ENCODE data around the gene NR1I3.

Gene NR1I3

GRCh38 chr1:161266202-161266601 is 28.2 kb upstream of the NR1I3 start:
- Histone ChIP-seq H3K4me1 (ENCODE audit: control insufficient read depth, insufficient read depth, low read length) (peaks cover 4% of the 10 kb centered on the region; the same call in 1 of the 2 replicates), H3K36me3 (ENCODE audit: control insufficient read depth in 2 of 2, insufficient read depth in 1 of 2, low read length in 2 of 2) (no peaks in the 10 kb centered on the region), H3K9me3 (ENCODE audit: control insufficient read depth, insufficient read depth, low read depth, low read length) (no peaks in the 10 kb centered on the region), H3K27ac (ENCODE audit: extremely low read depth, low read depth, low read length) (no peak overlapping the region), H3K4me3 (ENCODE audit: low read depth, low read length) (no peak overlapping the region)
- ChIA-PET POLR2A (no interaction called here), CTCF (interaction anchor here (0.6 to 2.8 kb wide), 3 partner anchors 24 to 502 kb away, joined by 3 to 12 read pairs (median 3); no protein-coding TSS in a partner anchor)
- no peak for TF ChIP-seq ZBTB49 (tag by site-specific recombination; IDR thresholded peaks at IDR 0.05; ENCODE audit: low read depth)
- TF ChIP-seq KLF8 (tag by site-specific recombination; IDR thresholded peaks at IDR 0.05) = no peak
- no peak for TF ChIP-seq ZNF175 (tag by site-specific recombination; IDR thresholded peaks at IDR 0.05)
- no peak for TF ChIP-seq ZNF555 (tag by site-specific recombination; conservative IDR thresholded peaks at IDR 0.05)
- TF ChIP-seq HIC1 (tag by site-specific recombination; IDR thresholded peaks at IDR 0.05) = no peak
- no peak for TF ChIP-seq SP3 (tag by site-specific recombination; IDR thresholded peaks at IDR 0.05)
- no peak for TF ChIP-seq ZNF704 (tag by site-specific recombination; IDR thresholded peaks at IDR 0.05)
- no peak for TF ChIP-seq ZBTB11 (tag by site-specific recombination; conservative IDR thresholded peaks at IDR 0.05; ENCODE audit: low read depth)
- no peak for TF ChIP-seq ZNF132 (tag by site-specific recombination; IDR thresholded peaks at IDR 0.05; ENCODE audit: borderline replicate concordance)
- no peak for TF ChIP-seq HOXC10 (CRISPR knock-in tag; IDR thresholded peaks at IDR 0.05)
- TF ChIP-seq HOXD13 (CRISPR knock-in tag; IDR thresholded peaks at IDR 0.05; ENCODE audit: borderline replicate concordance) = no peak
- no peak for TF ChIP-seq ZNF544 (tag by site-specific recombination; IDR thresholded peaks at IDR 0.05)
- no peak for TF ChIP-seq ZNF473 (tag by site-specific recombination; IDR thresholded peaks at IDR 0.05)
- TF ChIP-seq ZNF701 (tag by site-specific recombination; IDR thresholded peaks at IDR 0.05) = no peak
- peak; percentile 65 for TF ChIP-seq ZIC2 (tag by site-specific recombination; IDR thresholded peaks at IDR 0.05)
- TF ChIP-seq ZBTB10 (tag by site-specific recombination; IDR thresholded peaks at IDR 0.05) = no peak
- TF ChIP-seq ZFHX2 (tag by site-specific recombination; conservative IDR thresholded peaks at IDR 0.05) = peak; percentile 66
- no peak for TF ChIP-seq YY1 (tag by site-specific recombination; IDR thresholded peaks at IDR 0.05)
- no peak for TF ChIP-seq ZNF146 (tag by site-specific recombination; IDR thresholded peaks at IDR 0.05)
- no peak for TF ChIP-seq ZSCAN4 (tag by site-specific recombination; IDR thresholded peaks at IDR 0.05)
- no peak for TF ChIP-seq IKZF3 (tag by site-specific recombination; IDR thresholded peaks at IDR 0.05)
- no peak for TF ChIP-seq ZNF677 (tag by site-specific recombination; IDR thresholded peaks at IDR 0.05)
- TF ChIP-seq ZNF645 (tag by site-specific recombination; IDR thresholded peaks at IDR 0.05) = no peak
- no peak for TF ChIP-seq TRIM28 (IDR thresholded peaks at IDR 0.05; ENCODE audit: borderline replicate concordance, low read length)
- no peak for TF ChIP-seq ZNF2 (tag by site-specific recombination; IDR thresholded peaks at IDR 0.05)

Data from HEK293 (cell line).